Erythroblast (primary cell): ENCODE measurements around the gene COPS7A.

Source experiments
- GATA1 ChIP-seq: IDR thresholded peaks from 2 replicates; pipeline ENCODE4 v1.6.1; 2011; ENCODE audit warnings: low read depth, mild to moderate bottlenecking, control low read depth, low read length, moderate library complexity
- POLR2A ChIP-seq: IDR thresholded peaks from 2 replicates; pipeline ENCODE4 v1.6.1; 2011; ENCODE audit warnings: mild to moderate bottlenecking, low read length

DNA sequence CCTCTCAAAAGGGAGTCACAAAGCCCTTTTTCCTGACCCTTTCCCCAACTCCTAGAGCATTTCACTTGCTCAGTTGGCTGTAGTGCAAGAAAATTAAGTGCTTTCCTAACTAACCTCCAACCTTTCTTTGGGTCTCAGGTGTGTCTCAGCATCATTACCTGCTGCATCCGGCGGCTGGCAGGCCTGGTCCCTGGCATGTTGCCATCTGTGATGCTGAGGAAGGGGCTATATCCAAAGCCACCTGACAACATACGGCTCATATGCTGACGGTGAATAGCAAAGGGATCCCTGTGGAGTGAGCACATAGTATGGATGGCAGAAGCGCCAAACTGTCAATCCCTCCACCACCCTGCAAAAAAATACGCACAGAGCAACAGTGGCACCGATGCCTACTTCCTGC is 27.9 kb downstream of the COPS7A start:
- TF ChIP-seq POLR2A = no peak
- TF ChIP-seq GATA1 = no peak
